ENCODE data around the gene P2RY11. TPM values are rescaled to one million over a fixed set of nuclear protein-coding genes. Genes with fewer than 3 reads are reported as not detected.

P2RY11 gene
- total RNA-seq, 1 experiment from 2014 or later = 60.6 TPM

- H3K4me1 ChIP-seq (ENCODE audit: insufficient read depth, low read length) = no peaks in the 10 kb centered on the region
- no peak overlapping the region for H3K4me2 ChIP-seq (ENCODE audit: insufficient read depth, insufficient read length, low read length)
- H3K56ac ChIP-seq (ENCODE audit: insufficient read length, low read depth, low read length) = no peak overlapping the region
- H4K5ac ChIP-seq (ENCODE audit: insufficient read length, low read depth, low read length) = no peak overlapping the region
- H3K9ac ChIP-seq (ENCODE audit: extremely low read depth, insufficient read length, low read length) = no peak overlapping the region
- Mint-ChIP-seq H3K27me3 (ENCODE audit: low read depth) (no peaks in the 10 kb centered on the region; the same call in 1 of the 2 replicates), H3K36me3 (ENCODE audit: insufficient read depth in 1 of 3, low read depth in 3 of 3) (peaks cover 15 to 57% (median 34%) of the 10 kb centered on the region in 3 experiments; a peak in 6 of 7 replicates), H3K4me1 (peaks cover 6 to 10% of the 10 kb centered on the region in 2 experiments), H3K27ac (no peak overlapping the region), H3K9me3 (no peaks in the 10 kb centered on the region; a peak in 1 of 5 replicates), H3K4me3 (peak overlapping the region in 1 of 2 experiments; percentile 27; a peak in 1 of 5 replicates)
- H3K9me3 ChIP-seq (ENCODE audit: control insufficient read depth, low read depth, low read length) = no peaks in the 10 kb centered on the region
- no peak overlapping the region for H2BK20ac ChIP-seq (ENCODE audit: low read depth, low read length, poor library complexity, severe bottlenecking)
- TF ChIP-seq, protein P1, sequence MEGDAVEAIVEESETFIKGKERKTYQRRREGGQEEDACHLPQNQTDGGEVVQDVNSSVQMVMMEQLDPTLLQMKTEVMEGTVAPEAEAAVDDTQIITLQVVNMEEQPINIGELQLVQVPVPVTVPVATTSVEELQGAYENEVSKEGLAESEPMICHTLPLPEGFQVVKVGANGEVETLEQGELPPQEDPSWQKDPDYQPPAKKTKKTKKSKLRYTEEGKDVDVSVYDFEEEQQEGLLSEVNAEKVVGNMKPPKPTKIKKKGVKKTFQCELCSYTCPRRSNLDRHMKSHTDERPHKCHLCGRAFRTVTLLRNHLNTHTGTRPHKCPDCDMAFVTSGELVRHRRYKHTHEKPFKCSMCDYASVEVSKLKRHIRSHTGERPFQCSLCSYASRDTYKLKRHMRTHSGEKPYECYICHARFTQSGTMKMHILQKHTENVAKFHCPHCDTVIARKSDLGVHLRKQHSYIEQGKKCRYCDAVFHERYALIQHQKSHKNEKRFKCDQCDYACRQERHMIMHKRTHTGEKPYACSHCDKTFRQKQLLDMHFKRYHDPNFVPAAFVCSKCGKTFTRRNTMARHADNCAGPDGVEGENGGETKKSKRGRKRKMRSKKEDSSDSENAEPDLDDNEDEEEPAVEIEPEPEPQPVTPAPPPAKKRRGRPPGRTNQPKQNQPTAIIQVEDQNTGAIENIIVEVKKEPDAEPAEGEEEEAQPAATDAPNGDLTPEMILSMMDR (conservative IDR thresholded peaks at IDR 0.05) = no peak
- H2AK5ac ChIP-seq (ENCODE audit: insufficient read length, low read length) = no peak overlapping the region
- H3K27ac ChIP-seq (ENCODE audit: insufficient read length, low read depth, low read length) = no peak overlapping the region
- H3T11ph ChIP-seq (ENCODE audit: low read length) = no peak overlapping the region
- H3K27me3 ChIP-seq (ENCODE audit: insufficient read depth, low read length) = no peaks in the 10 kb centered on the region
- H3K14ac ChIP-seq (ENCODE audit: insufficient read depth, low read length) = no peak overlapping the region
- H2BK5ac ChIP-seq (ENCODE audit: insufficient read length, low read length) = no peak overlapping the region
- no peak overlapping the region for H2BK120ac ChIP-seq (ENCODE audit: low read depth, low read length, poor library complexity, severe bottlenecking)
- no peak overlapping the region for H3K18ac ChIP-seq (ENCODE audit: insufficient read length, low read depth, low read length)
- H2BK15ac ChIP-seq (ENCODE audit: low read depth, low read length) = no peak overlapping the region
- H2AFZ ChIP-seq (ENCODE audit: low read length) = no peak overlapping the region
- no peak overlapping the region for H4K91ac ChIP-seq (ENCODE audit: insufficient read length, low read depth, low read length)
- no CpG with 5 or more reads among the region's 21 CpGs for WGBS (ENCODE audit: extremely low coverage, insufficient read length, low lambda C conversion rate)
- H3K4ac ChIP-seq (ENCODE audit: low read depth, low read length) = no peak overlapping the region
- H2BK12ac ChIP-seq (ENCODE audit: insufficient read length, low read depth, low read length) = no peak overlapping the region
- H3K79me1 ChIP-seq (ENCODE audit: insufficient read depth, low read depth, low read length, poor library complexity, severe bottlenecking) = no peaks in the 10 kb centered on the region
- H3K79me2 ChIP-seq (ENCODE audit: insufficient read depth, low read length) = peaks cover 3% of the 10 kb centered on the region; the same call in 1 of the 2 replicates
- no peak overlapping the region for H3K23ac ChIP-seq (ENCODE audit: insufficient read length, low read depth, low read length)
- no peak overlapping the region for H4K8ac ChIP-seq (replicated peaks; ENCODE audit: insufficient read length, low read depth, low read length)
- H3K23me2 ChIP-seq (ENCODE audit: insufficient read length, low read depth, low read length, poor library complexity, severe bottlenecking) = peaks cover 6% of the 10 kb centered on the region
- no peaks in the 10 kb centered on the region for H4K20me1 ChIP-seq (ENCODE audit: control insufficient read depth, insufficient read depth, insufficient read length)
- no peak for DNase-seq
Observed at GRCh38 chr19:10116866-10117616, 5.5 kb downstream of the P2RY11 start.
